Tongue (tissue), 2 donors: Measurements from ENCODE around the gene TTYH2. TPM values are rescaled to one million over a fixed set of nuclear protein-coding genes. Genes with fewer than 3 reads are reported as not detected.

Experiments used
- DNase-seq: peaks from one replicate; pipeline ENCODE4 v3.0.0-alpha.2; 2015
- total RNA-seq: library from RNA; depleted of rRNA; stranded (reverse); fragments of >200 nt; gene quantifications from one replicate; pipeline ENCODE4 v1.2.3, GENCODE V29; 2014

TTYH2 gene
- total RNA-seq, 1 donor from 2014 or later, result 39.2 TPM

DNA sequence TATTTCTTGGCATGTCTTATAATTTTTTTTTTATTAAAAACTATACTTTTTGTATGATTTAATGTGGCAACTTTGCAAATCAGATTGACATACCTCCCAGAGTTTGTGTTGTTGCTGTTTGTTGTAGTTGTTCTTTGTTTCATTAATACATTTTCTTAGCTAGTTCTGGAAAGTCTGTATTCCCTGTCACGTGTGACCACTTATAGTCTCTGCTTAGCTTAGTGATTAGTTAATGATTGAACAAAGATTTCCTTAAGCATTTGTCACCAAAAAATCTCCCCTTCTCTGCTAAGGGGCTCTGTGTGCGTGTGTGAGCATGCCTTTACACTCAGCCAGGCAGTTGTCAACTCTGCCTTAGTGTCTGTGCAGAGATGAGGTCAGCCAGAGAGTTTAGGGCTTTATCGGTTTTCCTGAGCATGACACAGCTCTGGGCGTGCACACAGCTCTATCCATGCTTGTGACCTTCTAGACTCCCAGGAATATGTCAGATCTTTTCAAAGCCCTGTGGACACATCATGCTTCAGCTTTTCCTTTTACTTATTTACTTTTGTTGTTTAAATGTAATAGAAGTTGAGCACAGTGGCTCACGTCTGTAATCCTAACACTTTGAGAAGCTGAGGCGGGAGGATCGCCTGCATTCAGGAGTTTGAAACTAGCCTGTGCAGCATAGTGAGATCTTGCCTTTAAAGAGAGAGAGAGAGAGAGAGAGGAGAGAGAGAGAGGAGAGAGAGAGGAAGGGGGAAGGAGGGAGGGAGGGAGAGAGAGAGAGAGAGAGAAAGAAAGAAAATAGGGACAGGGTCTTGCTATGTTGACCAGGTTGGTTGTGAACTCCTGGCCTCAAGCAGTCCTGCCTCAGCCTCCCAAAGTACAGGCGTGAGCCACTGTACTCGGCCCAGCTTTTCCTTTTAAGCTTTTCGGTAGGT is 82.5 kb downstream of the TTYH2 start:
- peak; percentile 43 for DNase-seq

DNA sequence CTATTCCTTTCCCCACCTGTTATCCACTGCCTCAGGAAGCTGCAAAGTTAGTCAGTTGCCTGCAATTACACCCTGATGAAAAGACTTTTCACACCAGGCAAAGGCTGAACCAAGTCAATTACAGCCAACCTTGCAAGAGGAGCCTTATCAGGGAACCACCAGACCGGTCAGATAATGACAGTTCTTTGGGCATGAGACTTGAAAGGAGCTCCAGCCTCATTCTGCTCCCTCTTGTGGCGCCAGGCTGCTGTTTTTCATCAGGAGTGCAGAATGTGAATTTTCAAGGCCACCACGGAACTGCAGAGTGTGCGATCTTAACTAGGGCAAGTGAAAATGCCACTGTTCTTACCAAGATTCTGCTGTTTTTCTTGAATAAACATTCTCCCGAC is 83.2 kb downstream of the TTYH2 start:
- peak; percentile 83 for DNase-seq

DNA sequence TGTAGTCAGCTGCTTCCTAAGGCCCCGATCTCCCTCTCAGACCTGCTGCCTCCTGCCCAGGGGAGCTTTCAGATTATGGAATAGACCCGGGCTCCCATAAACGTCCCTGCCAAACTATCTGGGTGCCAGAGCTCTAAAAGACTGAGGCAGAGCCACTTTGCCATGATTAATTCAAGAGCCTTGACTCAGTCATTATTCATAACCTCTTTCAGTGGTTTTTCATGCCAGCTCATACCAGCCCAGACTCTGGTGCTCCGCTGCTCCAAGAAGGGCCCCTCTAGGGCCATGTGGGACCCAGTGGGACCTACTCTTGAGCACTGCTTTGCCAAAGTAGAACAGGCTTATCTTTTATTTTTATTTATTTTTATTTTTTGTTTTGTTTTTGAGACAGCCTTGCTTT is 84.6 kb downstream of the TTYH2 start:
- no peak for DNase-seq

DNA sequence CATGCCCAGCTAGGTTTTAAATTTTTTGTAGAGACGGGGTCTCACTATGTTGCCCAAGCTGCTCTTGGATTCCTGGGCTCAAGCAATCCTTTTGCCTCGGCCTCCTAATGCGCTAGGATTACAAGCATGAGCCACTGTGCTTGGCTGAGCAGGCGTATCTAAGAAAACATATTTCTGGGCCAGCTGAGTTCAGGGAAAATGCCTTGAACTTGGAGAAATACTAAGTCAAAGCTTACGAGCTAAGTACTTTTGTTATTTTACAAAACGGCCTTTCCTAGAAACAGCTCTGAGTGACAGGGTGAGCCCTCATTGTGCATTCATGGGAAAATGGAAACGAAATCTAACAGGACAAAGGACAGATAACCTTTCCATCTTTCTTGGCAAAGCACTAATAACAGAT is 85.4 kb downstream of the TTYH2 start:
- DNase-seq, result no peak

DNA sequence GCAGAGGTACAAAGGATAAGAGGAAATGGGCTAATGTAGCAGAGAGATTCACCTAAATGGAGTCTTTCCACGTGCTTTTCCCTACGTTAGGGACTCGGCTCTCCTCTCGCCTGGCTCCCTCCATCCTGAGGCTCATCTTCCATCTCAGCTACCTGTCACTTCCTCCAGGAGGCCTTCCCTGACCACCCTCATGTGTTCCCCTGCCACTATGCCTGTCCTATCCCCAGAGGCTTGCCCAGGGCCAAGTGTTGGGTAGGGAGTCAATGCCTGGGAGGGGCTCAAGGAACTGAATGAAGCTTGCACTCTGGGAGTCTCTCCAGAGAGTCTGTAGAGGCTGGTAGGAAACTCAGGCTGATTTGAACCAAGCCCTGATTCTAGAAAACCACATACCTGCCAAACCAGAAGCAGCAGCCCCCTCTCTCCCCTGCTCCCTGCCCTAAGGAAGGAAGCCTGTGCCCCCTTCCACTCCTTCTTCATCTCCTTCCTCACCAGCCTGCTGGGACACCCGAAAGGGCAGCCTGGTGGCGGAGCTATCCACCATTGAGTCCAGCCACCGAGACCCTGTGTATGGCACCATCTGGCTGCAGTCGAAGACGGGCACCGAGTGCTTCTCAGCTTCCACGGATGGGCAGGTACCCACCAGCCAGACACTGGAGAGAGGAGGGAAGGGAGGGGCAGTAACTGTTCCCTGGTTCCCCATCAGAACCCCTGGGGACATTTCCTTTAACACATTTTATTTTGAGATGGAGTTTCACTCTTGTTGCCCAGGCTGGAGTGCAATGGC is 86.0 kb downstream of the TTYH2 start:
- DNase-seq, result no peak

DNA sequence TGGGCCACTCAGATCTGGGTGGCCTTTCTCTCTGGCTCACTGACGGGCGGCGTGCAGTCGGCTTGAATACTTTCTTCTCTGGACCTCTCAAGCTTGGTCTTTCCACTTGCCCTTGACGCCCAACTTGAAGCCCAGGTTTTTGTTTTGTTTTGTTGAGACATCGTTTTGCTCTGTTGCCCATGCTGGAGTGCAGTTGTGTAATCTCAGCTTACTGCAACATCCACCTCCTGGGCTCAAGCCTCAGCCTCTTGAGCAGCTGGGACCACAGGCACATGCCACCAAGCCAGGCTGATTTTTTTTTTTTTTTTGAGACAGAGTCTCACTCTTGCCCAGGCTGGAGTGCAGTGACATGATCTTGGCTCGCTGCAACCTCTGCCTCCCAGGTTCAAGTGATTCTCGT is 89.9 kb downstream of the TTYH2 start:
- DNase-seq, result no peak

DNA sequence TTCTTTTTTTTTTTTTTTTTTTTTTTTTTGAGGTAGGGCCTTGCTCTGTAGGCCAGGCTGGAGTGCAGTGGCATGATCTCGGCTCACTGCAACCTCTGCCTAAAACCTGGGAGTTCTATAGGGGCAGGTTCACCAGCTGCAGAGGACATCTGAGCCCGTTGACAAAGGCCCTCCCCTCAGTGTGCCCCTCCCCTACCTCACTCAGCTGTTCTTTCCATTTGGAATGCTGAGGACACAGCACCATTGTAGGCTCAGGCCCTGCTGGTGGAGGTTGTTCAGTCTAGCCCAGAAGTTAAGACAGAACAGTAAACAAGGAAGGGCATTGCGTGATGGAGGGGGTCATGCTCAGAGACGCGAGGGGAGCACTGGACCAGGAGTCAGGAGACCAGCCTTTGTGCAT is 90.8 kb downstream of the TTYH2 start:
- peak; percentile 52 for DNase-seq

DNA sequence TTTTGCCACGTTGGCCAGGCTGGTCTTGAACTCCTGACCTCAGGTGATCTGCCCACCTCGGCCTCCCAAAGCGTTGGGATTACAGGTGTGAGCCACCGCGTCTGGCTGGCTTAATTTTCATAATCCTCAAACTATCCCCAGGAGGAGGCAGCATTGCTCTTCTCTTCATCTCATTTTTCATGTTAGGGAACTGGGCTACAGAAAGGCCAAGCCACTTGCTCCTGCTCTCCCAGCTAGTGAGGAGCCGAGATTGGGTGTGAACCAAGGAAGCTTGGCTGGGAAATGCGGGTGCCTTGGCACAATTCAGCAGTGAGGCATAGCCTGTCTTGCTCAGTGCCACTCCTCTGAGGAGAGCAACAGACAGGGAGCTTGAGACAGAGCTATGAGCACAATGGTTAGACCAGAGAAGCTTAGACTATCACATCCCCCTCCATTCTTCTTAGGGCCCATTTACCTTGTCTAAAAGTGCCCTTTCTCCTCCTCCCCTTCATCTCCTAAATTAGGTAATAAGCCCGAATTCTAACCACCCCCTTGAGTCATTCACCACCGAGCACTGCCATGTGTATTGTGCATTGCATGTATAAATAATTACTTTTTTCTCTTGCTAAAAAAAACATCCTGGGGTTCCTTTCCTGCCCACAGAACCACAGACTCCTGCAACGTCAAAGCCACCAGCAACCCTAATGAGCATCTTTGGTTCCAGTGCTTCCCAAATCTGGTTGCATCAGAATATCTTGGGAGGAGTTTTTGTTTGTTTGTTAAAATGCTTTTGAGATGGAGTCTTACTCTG is 92.7 kb downstream of the TTYH2 start:
- no peak for DNase-seq

DNA sequence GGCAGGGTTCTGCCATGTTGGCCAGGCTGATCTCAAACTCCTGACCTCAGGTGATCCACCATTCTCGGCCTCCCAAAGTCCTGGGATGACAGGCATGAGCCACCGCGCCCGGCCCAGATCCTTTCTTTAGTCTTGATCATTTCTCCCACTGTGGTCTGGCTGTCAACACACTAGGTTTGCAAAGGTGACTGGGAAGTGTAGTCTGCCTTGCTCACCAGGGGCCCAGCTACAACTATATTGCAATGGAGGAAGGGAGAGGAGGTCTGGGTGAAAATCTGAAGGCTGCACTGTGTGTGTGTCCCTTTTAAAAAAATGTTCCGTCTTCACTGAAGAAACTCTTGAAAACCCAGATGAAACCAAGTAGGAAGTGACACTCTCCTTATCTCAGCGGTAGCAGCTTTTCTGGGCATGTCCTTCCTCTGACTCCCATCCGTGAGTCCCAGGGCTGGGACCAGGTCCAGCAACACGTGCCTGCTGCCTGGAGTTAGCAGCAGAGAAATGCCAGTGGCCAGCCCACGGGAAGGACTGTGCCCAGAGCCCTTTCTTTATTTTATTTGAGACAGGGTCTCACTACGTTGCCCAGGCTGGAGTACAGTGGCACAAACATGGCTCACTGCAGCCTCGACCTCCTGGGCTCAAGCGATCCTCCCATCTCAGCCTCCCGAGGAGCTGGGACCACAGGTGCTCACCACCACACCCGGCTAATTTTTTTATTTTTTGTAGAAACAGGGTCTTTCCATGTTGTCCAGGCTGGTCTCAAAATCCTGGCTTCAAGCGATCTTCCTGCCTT is 94.8 kb downstream of the TTYH2 start:
- DNase-seq, result no peak

DNA sequence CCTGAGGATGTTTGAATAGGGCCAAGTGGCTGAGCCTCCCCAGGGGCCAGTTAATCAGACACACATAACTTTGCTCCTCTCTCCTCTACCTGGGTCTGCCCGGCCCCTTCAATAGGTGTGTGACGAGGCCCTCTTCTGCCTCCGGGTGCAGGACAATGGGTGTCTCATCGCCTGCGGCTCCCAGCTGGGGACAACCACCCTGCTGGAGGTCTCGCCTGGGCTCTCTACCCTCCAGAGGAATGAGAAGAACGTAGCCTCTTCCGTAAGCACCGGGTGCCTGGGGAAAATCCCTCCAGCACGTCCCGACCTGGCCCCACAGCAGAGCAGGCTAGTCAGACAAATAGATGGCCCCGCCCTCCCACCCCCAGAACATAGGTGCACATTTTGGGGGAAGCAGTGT is 96.5 kb downstream of the TTYH2 start:
- DNase-seq, result no peak

Other genes starting within 250 kb of the TTYH2 start
- gene RPL38, start 9.9 kb upstream of the TTYH2 start, total RNA-seq, result 722 TPM
- gene DNAI2, start 60.7 kb downstream of the TTYH2 start, total RNA-seq, result 0.21 TPM
- gene KIF19, start 112.7 kb downstream of the TTYH2 start, total RNA-seq, result 2.5 TPM
- gene BTBD17, start 148.3 kb downstream of the TTYH2 start, total RNA-seq, result 0.72 TPM
- not detected for gene GPR142, start 153.9 kb downstream of the TTYH2 start, total RNA-seq
- gene GPRC5C, start 218.5 kb downstream of the TTYH2 start, total RNA-seq, result 66.4 TPM